ENCODE results near the gene KIF18A. TPM values are rescaled to one million over a fixed set of nuclear protein-coding genes. Genes with fewer than 3 reads are reported as not detected.

The KIF18A gene
- total and polyA plus RNA-seq, 9 of the 15 experiments (the other 6 are each of a cell fraction or from before 2014, with no cell fraction given) = 15.1 to 36.1 (median 24.3) TPM

GRCh38 chr11:28072321-28072720 is 35.6 kb downstream of the KIF18A start (continued):
- TF ChIP-seq MXD1 (CRISPR knock-in tag; IDR thresholded peaks at IDR 0.05; ENCODE audit: borderline replicate concordance, poor library complexity, severe bottlenecking) (no peak), GTF2F1 (IDR thresholded peaks at IDR 0.05; ENCODE audit: low read depth, low read length) (no peak), MCM3 (IDR thresholded peaks at IDR 0.05) (no peak), TRIM28 (IDR thresholded peaks at IDR 0.05) (no peak), NR1H2 (CRISPR knock-in tag; IDR thresholded peaks at IDR 0.05) (no peak)
- TF ChIP-seq, protein P1, sequence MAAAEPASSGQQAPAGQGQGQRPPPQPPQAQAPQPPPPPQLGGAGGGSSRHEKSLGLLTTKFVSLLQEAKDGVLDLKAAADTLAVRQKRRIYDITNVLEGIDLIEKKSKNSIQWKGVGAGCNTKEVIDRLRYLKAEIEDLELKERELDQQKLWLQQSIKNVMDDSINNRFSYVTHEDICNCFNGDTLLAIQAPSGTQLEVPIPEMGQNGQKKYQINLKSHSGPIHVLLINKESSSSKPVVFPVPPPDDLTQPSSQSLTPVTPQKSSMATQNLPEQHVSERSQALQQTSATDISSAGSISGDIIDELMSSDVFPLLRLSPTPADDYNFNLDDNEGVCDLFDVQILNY (CRISPR knock-in tag; IDR thresholded peaks at IDR 0.05) = no peak
- TF ChIP-seq, protein P2, sequence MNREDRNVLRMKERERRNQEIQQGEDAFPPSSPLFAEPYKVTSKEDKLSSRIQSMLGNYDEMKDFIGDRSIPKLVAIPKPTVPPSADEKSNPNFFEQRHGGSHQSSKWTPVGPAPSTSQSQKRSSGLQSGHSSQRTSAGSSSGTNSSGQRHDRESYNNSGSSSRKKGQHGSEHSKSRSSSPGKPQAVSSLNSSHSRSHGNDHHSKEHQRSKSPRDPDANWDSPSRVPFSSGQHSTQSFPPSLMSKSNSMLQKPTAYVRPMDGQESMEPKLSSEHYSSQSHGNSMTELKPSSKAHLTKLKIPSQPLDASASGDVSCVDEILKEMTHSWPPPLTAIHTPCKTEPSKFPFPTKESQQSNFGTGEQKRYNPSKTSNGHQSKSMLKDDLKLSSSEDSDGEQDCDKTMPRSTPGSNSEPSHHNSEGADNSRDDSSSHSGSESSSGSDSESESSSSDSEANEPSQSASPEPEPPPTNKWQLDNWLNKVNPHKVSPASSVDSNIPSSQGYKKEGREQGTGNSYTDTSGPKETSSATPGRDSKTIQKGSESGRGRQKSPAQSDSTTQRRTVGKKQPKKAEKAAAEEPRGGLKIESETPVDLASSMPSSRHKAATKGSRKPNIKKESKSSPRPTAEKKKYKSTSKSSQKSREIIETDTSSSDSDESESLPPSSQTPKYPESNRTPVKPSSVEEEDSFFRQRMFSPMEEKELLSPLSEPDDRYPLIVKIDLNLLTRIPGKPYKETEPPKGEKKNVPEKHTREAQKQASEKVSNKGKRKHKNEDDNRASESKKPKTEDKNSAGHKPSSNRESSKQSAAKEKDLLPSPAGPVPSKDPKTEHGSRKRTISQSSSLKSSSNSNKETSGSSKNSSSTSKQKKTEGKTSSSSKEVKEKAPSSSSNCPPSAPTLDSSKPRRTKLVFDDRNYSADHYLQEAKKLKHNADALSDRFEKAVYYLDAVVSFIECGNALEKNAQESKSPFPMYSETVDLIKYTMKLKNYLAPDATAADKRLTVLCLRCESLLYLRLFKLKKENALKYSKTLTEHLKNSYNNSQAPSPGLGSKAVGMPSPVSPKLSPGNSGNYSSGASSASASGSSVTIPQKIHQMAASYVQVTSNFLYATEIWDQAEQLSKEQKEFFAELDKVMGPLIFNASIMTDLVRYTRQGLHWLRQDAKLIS (CRISPR knock-in tag; IDR thresholded peaks at IDR 0.05) = no peak
- TF ChIP-seq, protein P3, sequence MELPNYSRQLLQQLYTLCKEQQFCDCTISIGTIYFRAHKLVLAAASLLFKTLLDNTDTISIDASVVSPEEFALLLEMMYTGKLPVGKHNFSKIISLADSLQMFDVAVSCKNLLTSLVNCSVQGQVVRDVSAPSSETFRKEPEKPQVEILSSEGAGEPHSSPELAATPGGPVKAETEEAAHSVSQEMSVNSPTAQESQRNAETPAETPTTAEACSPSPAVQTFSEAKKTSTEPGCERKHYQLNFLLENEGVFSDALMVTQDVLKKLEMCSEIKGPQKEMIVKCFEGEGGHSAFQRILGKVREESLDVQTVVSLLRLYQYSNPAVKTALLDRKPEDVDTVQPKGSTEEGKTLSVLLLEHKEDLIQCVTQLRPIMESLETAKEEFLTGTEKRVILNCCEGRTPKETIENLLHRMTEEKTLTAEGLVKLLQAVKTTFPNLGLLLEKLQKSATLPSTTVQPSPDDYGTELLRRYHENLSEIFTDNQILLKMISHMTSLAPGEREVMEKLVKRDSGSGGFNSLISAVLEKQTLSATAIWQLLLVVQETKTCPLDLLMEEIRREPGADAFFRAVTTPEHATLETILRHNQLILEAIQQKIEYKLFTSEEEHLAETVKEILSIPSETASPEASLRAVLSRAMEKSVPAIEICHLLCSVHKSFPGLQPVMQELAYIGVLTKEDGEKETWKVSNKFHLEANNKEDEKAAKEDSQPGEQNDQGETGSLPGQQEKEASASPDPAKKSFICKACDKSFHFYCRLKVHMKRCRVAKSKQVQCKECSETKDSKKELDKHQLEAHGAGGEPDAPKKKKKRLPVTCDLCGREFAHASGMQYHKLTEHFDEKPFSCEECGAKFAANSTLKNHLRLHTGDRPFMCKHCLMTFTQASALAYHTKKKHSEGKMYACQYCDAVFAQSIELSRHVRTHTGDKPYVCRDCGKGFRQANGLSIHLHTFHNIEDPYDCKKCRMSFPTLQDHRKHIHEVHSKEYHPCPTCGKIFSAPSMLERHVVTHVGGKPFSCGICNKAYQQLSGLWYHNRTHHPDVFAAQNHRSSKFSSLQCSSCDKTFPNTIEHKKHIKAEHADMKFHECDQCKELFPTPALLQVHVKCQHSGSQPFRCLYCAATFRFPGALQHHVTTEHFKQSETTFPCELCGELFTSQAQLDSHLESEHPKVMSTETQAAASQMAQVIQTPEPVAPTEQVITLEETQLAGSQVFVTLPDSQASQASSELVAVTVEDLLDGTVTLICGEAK (IDR thresholded peaks at IDR 0.05) = no peak
- TF ChIP-seq, protein P3 (CRISPR knock-in tag; IDR thresholded peaks at IDR 0.05) = no peak
- TF ChIP-seq, protein P4, sequence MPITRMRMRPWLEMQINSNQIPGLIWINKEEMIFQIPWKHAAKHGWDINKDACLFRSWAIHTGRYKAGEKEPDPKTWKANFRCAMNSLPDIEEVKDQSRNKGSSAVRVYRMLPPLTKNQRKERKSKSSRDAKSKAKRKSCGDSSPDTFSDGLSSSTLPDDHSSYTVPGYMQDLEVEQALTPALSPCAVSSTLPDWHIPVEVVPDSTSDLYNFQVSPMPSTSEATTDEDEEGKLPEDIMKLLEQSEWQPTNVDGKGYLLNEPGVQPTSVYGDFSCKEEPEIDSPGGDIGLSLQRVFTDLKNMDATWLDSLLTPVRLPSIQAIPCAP (CRISPR knock-in tag; IDR thresholded peaks at IDR 0.05; ENCODE audit: borderline replicate concordance) = no peak

Data from K562 (cell line).